Stimulated activated naive B cell treated with anti-CD40 and anti-IgM and Interleukin-4, amounts not matched to agents 10 μg/mL and 1 μg/mL and 100 μg/mL, for 72 hours (primary cell): ENCODE results near the gene SSTR5.

Source experiments
- ATAC-seq, 2 donors: fragments of 150-1000 bp; cut with Tn5 transposase; replicated peaks; 2 replicates each; pipeline ENCODE4 v1.10.0; 2021; ENCODE audit warnings: moderate library complexity in 1 of 2
- DNase-seq: peaks from one replicate; pipeline ENCODE4 v3.0.0; 2021
- H3K27ac Mint-ChIP-seq: one replicate; pipeline ENCODE4 v1.8.0; 2022; ENCODE audit warnings: mild to moderate bottlenecking, mixed read lengths
- H3K27me3 Mint-ChIP-seq, 2 donors: one replicate each; pipeline ENCODE4 v1.8.0; 2022; ENCODE audit warnings: mixed read lengths in 2 of 2
- H3K36me3 Mint-ChIP-seq, 2 donors: one replicate each; pipeline ENCODE4 v1.8.0; 2022; ENCODE audit warnings: mixed read lengths in 2 of 2, mild to moderate bottlenecking in 1 of 2
- H3K4me1 Mint-ChIP-seq, 2 donors: one replicate each; pipeline ENCODE4 v1.8.0; 2022; ENCODE audit warnings: mixed read lengths in 2 of 2, mild to moderate bottlenecking in 1 of 2
- H3K4me3 Mint-ChIP-seq, 2 donors: one replicate each; pipeline ENCODE4 v1.8.0; 2022; ENCODE audit warnings: mild to moderate bottlenecking in 2 of 2, mixed read lengths in 2 of 2, moderate library complexity in 1 of 2
- H3K9me3 Mint-ChIP-seq, 2 donors: one replicate each; pipeline ENCODE4 v1.8.0; 2022; ENCODE audit warnings: mixed read lengths in 2 of 2, mild to moderate bottlenecking in 1 of 2

SSTR5 gene

GRCh38 chr16:1045310-1045992 lies 27.1 kb upstream of the SSTR5 start:
- Mint-ChIP-seq H3K27ac (no peak overlapping the region), H3K36me3 (peaks cover 0 to 3% of the 10 kb centered on the region in 2 donors), H3K4me3 (no peak overlapping the region), H3K9me3 (peaks cover 1 to 10% of the 10 kb centered on the region in 2 donors), H3K4me1 (no peaks in the 10 kb centered on the region), H3K27me3 (peaks cover 11 to 12% of the 10 kb centered on the region in 2 donors)
- DNase-seq (no peak), ATAC-seq (no peak)

DNA sequence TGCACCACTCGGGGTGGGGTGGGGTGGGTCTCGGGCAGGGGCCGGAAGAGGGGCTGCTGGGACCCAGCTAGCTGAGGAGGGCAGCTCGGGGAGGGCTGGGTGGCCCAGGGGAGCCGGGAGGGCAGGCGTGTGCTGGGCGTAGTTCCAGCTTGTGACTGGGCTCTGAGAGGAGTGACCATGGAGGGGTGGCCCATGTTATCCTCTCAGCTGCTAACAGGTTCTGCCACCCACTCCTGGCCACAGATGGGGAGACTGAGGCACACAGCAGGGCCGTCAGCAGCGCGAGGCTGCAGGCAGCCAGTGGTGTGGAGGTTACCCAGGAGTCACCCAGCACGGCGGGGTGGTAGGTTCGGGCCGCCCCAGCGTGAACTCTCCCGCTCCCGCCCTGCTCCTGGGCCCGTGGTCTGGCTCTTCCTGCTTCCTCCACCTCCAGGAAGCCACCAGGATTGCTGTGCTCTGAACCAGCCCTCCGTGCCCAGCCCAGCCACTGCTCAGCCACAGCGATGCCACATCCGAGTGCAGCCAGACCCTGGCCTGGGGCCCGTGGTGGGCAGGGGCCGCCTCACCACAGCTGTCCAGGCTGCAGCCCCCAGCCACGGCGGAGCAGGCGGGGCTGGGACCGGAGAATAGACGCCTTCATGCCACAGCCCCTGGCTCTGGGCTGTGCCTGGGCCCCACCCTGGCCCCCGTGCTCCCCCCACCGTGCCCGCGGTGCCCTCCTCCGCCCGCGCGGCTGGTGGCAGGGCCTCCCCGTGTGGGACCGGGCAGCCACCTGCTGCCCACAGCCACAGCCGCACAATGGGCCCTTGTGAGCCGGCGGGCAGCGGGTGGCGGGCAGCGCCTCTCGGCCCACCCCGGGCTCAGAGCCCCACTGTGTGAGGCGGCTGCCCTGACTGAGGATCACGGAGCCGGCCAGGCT lies 26.3 kb upstream of the SSTR5 start:
- Mint-ChIP-seq H3K9me3 (peaks cover 1 to 10% of the 10 kb centered on the region in 2 donors), H3K27ac (no peak overlapping the region), H3K4me3 (no peak overlapping the region), H3K4me1 (no peaks in the 10 kb centered on the region), H3K36me3 (peaks cover 0 to 3% of the 10 kb centered on the region in 2 donors), H3K27me3 (peaks cover 11 to 12% of the 10 kb centered on the region in 2 donors)
- ATAC-seq (no peak), DNase-seq (no peak)

DNA sequence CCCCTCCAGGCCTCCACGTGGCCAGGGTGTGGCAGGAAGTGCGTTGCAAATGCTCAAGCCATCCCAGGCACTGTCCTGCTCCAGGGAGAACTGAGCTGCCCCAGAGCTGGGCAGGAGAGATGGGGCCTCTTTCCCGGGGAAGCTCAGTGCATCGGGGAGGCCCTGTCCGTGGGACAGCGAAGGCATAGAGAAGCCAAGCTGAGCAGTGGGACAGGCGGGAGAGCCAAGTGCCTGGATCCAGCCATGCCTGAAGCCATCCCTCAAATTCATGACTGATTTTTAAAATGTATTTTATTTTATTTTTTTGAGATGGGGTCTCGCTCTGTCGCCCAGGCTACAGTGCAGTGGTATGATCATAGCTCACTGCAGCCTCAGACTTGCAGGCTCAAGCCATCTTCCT lies 25.4 kb upstream of the SSTR5 start:
- Mint-ChIP-seq H3K9me3 (peaks cover 0 to 4% of the 10 kb centered on the region in 2 donors), H3K27ac (no peak overlapping the region), H3K4me1 (no peaks in the 10 kb centered on the region), H3K36me3 (peaks cover 0 to 3% of the 10 kb centered on the region in 2 donors), H3K27me3 (peaks cover 4 to 10% of the 10 kb centered on the region in 2 donors), H3K4me3 (no peak overlapping the region)
- ATAC-seq (no peak), DNase-seq (no peak)

DNA sequence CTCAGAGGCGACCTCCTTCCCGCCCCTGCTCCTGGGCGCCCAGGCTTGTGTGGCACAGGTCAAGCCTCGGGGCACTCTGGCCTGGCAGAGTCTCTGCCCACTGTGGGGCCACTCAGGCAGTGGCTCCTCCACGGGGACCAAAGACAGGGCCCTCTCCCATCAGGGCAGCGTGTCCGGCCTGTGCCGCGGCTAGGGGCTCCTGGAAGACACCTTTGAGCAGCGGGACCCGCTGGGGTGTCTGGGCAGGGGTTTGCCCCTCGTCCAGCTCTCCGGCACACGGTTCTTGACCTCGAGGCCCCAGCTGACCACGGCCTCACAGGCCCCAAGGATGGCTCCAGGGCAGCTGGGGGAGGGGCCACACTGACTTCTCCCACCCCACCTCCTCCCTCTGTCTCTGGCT lies 24.7 kb upstream of the SSTR5 start:
- Mint-ChIP-seq H3K4me3 (no peak overlapping the region), H3K4me1 (no peaks in the 10 kb centered on the region), H3K9me3 (no peaks in the 10 kb centered on the region), H3K27me3 (peaks cover 0 to 10% of the 10 kb centered on the region in 2 donors), H3K27ac (no peak overlapping the region), H3K36me3 (no peaks in the 10 kb centered on the region)
- no peak for ATAC-seq
- DNase-seq = no peak

DNA sequence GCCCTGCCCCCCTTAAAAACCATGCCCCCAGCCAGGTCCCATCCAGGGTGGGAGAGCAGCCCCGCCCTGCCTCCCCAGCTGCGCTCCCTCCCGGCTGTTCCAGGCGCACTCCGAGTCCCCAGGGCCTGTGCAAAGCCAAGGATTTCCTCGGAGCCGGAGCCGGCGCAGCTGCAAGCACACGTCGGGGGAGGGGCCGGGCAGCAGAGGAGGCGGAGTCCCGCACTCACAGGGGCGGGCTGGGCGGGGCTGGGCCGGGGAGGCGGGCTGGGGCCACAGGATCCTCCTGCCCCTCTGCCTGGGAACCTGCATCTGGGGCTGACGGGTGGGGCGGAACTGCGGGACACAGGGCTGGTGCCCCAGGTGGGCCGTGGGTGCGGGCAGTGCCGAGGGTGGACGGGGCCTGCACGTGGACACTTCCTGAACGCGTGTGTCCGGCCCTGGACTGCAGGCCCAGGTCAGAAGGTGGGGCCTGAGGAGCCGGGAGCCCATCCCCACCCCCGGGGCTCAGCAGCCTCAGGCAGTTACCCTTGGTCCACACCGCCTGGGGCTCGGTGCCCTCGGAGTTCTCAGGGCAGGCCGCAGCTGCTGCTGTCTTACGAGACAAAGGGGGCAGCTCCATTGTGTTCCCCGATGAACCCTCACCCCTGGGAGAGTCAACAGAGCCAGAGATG lies 24.0 kb upstream of the SSTR5 start:
- Mint-ChIP-seq H3K9me3 (no peaks in the 10 kb centered on the region), H3K27me3 (peaks cover 0 to 10% of the 10 kb centered on the region in 2 donors)
- DNase-seq = no peak

GRCh38 chr16:1049113-1049975 lies 23.2 kb upstream of the SSTR5 start:
- DNase-seq (no peak), ATAC-seq (no peak)
- Mint-ChIP-seq H3K4me1 (no peaks in the 10 kb centered on the region), H3K36me3 (no peaks in the 10 kb centered on the region), H3K9me3 (no peaks in the 10 kb centered on the region), H3K4me3 (no peak overlapping the region), H3K27ac (no peak overlapping the region), H3K27me3 (peaks cover under 1 to 10% of the 10 kb centered on the region in 2 donors)

More for the DNA sequence above, 24.0 kb upstream of the SSTR5 start:
- ATAC-seq = peak; percentile 53 to 55
- Mint-ChIP-seq H3K36me3 (no peaks in the 10 kb centered on the region), H3K4me3 (no peak overlapping the region), H3K4me1 (no peaks in the 10 kb centered on the region), H3K27ac (no peak overlapping the region)

DNA sequence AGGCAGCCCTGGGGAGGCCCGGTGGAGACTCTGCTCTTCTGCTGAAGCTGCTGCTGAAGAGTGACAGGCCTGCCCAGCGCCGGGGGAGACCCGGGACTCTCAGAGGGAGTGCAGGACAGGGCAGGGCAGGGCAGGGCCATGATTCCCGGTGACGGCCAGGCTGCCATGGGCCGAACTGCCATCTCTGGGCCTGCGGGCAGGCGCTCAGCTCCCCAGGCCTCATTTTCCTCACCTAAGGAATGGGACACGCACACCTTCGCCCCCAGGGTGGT lies 22.6 kb upstream of the SSTR5 start:
- H3K4me1 Mint-ChIP-seq = no peaks in the 10 kb centered on the region
- no peaks in the 10 kb centered on the region for H3K36me3 Mint-ChIP-seq
- ATAC-seq = no peak
- H3K9me3 Mint-ChIP-seq = no peaks in the 10 kb centered on the region
- H3K4me3 Mint-ChIP-seq = no peak overlapping the region
- no peak overlapping the region for H3K27ac Mint-ChIP-seq
- H3K27me3 Mint-ChIP-seq = peaks cover 3 to 11% of the 10 kb centered on the region in 2 donors
- DNase-seq = no peak

- no peaks in the 10 kb centered on the region for H3K36me3 Mint-ChIP-seq
- DNase-seq (no peak), ATAC-seq (no peak)
- no peaks in the 10 kb centered on the region for H3K4me1 Mint-ChIP-seq
- no peaks in the 10 kb centered on the region for H3K9me3 Mint-ChIP-seq
- H3K27ac Mint-ChIP-seq = no peak overlapping the region
- peaks cover 9 to 17% of the 10 kb centered on the region in 2 donors for H3K27me3 Mint-ChIP-seq
- no peak overlapping the region for H3K4me3 Mint-ChIP-seq
These were observed 22.0 kb upstream of the SSTR5 start for GRCh38 chr16:1050516-1050915.

DNA sequence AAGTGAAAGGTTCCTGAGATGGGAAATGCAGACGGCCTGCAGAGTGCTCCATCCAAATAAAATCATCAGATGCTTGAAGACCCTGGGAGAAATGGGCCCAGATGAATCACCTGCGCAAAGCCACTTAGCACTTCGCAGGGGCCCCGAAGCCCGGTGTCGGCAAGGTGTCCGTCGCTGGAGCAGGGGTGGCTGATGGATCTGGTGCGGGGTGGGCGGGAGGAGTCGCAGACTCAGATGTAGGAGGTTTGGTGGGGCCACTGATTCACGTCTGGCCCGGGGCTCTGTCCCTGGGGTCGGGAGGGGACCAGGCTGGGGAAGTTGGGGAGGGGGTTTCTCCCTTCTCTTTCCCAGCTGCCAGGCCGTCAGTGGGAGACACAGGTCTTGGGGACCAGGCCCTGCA lies 21.6 kb upstream of the SSTR5 start:
- Mint-ChIP-seq H3K4me1 (no peaks in the 10 kb centered on the region), H3K27me3 (peaks cover 10 to 21% of the 10 kb centered on the region in 2 donors), H3K4me3 (no peak overlapping the region), H3K36me3 (no peaks in the 10 kb centered on the region), H3K27ac (no peak overlapping the region), H3K9me3 (no peaks in the 10 kb centered on the region)
- ATAC-seq (no peak), DNase-seq (no peak)

DNA sequence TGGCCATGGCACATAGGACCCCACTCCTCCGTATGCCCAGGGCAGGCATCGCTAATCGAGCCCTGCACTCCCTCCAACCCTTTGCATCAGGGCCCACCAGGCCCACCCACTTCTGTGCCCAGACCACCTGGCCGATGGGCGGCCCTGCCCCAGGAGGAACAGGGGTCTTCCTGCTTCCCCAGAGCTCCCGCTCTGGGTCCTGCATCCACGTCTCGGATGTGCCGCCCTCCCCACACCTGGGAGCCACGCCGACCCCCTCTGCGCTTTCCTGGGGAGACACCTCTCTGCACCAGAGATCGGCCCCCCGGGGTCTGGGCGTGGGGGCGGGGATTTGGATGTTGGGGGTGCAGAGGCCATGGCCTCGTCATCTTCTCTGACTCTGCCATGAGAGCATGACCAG lies 21.1 kb upstream of the SSTR5 start:
- Mint-ChIP-seq H3K27me3 (peaks cover 14 to 25% of the 10 kb centered on the region in 2 donors), H3K27ac (no peak overlapping the region), H3K4me1 (no peaks in the 10 kb centered on the region), H3K4me3 (no peak overlapping the region), H3K36me3 (no peaks in the 10 kb centered on the region), H3K9me3 (no peaks in the 10 kb centered on the region)
- no peak for ATAC-seq
- DNase-seq = no peak

GRCh38 chr16:1052721-1053120 lies 19.8 kb upstream of the SSTR5 start:
- H3K4me1 Mint-ChIP-seq = no peaks in the 10 kb centered on the region
- no peaks in the 10 kb centered on the region for H3K36me3 Mint-ChIP-seq
- H3K27ac Mint-ChIP-seq = no peak overlapping the region
- ATAC-seq (no peak), DNase-seq (no peak)
- no peaks in the 10 kb centered on the region for H3K9me3 Mint-ChIP-seq
- peaks cover 14 to 21% of the 10 kb centered on the region in 2 donors for H3K27me3 Mint-ChIP-seq
- H3K4me3 Mint-ChIP-seq = no peak overlapping the region

GRCh38 chr16:1053121-1053521 lies 19.4 kb upstream of the SSTR5 start:
- Mint-ChIP-seq H3K4me3 (no peak overlapping the region), H3K27ac (no peak overlapping the region)

DNA sequence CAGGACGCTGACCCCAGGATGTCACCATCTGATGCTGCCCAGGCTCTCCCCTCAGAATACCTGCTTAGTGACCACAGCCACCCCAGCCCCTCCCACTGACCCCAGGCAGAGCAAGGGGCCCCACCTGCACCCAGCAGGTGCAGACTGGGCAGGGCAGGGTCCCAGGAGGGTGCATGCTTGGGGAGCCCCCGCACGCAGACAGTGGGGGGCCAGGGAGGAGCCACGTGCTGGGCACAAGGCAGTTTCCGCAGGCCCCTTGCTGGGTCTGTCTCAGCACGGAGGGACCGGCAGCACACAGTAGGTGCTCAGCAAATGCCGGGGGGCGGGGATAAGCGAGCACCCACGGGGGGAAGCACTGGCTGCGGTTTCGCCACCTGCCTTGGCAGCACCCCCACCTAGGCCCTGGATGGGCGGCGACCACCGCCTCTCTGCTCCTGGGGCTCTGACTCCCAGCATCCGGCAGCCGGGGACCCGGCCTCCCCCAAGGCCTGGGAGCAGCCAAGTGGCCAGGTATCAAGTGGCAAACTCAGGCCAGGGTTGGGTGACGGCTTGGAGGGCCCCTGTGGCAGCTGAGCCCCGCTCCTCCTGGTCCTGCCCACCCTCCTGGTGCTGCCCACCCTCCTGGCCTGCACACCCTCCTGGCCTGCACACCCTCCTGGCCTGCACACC lies 18.7 kb upstream of the SSTR5 start:
- no peak overlapping the region for H3K27ac Mint-ChIP-seq
- no peaks in the 10 kb centered on the region for H3K9me3 Mint-ChIP-seq
- no peak overlapping the region for H3K4me3 Mint-ChIP-seq
- no peaks in the 10 kb centered on the region for H3K4me1 Mint-ChIP-seq
- DNase-seq (no peak), ATAC-seq (no peak)
- peaks cover 14 to 21% of the 10 kb centered on the region in 2 donors for H3K27me3 Mint-ChIP-seq
- H3K36me3 Mint-ChIP-seq = no peaks in the 10 kb centered on the region

More at GRCh38 chr16:1053121-1053521, 19.4 kb upstream of the SSTR5 start:
- Mint-ChIP-seq H3K4me1 (no peaks in the 10 kb centered on the region), H3K27me3 (peaks cover 14 to 21% of the 10 kb centered on the region in 2 donors), H3K36me3 (no peaks in the 10 kb centered on the region), H3K9me3 (no peaks in the 10 kb centered on the region)
- no peak for ATAC-seq
- no peak for DNase-seq
